Activated T-helper 2 cell treated with anti-CD3 and anti-CD28 coated beads, Interferon-gamma antibody, Interleukin-2, Interleukin-4, amounts not matched to agents 10 μg/mL and 5 μg/mL and 100 μg/mL, durations not matched to agents 14 hours and 24 hours and 36 hours (primary cell): Measurements from ENCODE around the gene SIX3. TPM values are rescaled to one million over a fixed set of nuclear protein-coding genes. Genes with fewer than 3 reads are reported as not detected.
A peak's percentile ranks its signal among the peaks of the same experiment; 100 is the strongest.

Experiments
- DNase-seq: peaks from one replicate; pipeline ENCODE4 v3.0.0; 2021; ENCODE audit warnings: low spot score
- H3K27ac Mint-ChIP-seq: one replicate; pipeline ENCODE4 v1.8.0; 2021; ENCODE audit warnings: mixed read lengths
- H3K27me3 Mint-ChIP-seq: one replicate; pipeline ENCODE4 v1.8.0; 2021; ENCODE audit warnings: low read depth, mixed read lengths
- H3K36me3 Mint-ChIP-seq: one replicate; pipeline ENCODE4 v1.8.0; 2021; ENCODE audit warnings: low read depth, mixed read lengths
- H3K4me1 Mint-ChIP-seq: one replicate; pipeline ENCODE4 v1.8.0; 2021; ENCODE audit warnings: low read depth, mixed read lengths
- H3K4me3 Mint-ChIP-seq: one replicate; pipeline ENCODE4 v1.8.0; 2021; ENCODE audit warnings: low read depth, mild to moderate bottlenecking, moderate library complexity, mixed read lengths
- H3K9me3 Mint-ChIP-seq: one replicate; pipeline ENCODE4 v1.8.0; 2021; ENCODE audit warnings: mixed read lengths
- intact Hi-C: fragments of 100-400 bp; cut with micrococcal nuclease; formaldehyde crosslinking; loops from one replicate; pipeline ENCODE4 v1.15.1; 2023
- total RNA-seq: library from RNA; stranded (reverse); gene quantifications from 2 replicates; pipeline ENCODE4 v1.2.3, GENCODE V29; 2022

SIX3 gene
- total RNA-seq, 1 donor from 2014 or later = 0.34 TPM

DNA sequence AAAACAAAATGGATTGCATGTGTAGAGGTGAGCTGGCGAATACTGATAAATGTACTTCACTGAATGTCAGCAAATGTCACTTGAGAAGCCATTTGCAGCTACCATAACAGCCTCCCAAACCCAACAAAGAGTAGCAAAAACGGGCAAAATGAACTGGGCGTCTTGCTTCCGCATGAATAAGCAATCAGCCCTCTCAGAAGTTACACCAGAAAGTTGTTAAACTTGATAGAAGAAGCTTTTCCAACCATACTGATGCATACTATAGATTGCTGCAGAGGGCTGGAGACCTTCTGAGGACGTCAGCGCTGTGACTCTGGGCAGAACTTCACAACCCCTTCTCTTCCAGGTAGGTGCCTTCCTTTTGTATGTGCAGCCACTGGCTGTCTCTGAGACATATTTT, 18.7 kb upstream of the SIX3 start:
- Mint-ChIP-seq H3K27me3 (peaks cover 64% of the 10 kb centered on the region), H3K4me3 (no peak overlapping the region), H3K4me1 (peaks cover 4% of the 10 kb centered on the region), H3K9me3 (no peaks in the 10 kb centered on the region), H3K27ac (no peak overlapping the region), H3K36me3 (no peaks in the 10 kb centered on the region)
- no peak for DNase-seq
- intact Hi-C loops = no loop called here

DNA sequence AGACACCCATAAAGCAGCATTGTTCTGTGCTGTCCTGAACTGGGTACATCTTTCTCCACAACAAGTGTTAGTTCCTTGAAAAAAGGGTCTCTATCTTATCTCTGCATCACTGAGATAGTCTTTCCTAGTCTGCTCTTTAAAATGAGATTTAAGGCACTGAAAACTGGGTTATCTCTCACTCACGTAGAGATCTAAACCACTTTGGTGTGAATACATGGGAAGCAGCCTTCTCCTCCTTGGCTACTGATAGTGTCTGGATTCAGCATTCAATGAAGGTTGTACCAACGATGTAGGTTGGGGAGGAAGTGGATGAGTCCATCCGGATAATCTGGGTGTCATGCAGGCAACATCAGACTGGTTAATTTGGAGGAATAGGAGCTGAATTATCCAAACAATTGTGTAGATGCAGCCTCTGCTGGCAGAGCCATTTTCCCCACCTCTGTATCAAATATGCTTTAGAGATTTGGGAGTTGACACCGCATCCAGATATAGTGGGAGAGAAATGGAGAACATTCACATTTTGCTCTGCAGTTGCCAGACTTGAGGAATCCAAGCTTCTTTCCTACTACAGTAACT, 15.9 kb upstream of the SIX3 start:
- Mint-ChIP-seq H3K9me3 (no peaks in the 10 kb centered on the region), H3K36me3 (no peaks in the 10 kb centered on the region), H3K4me3 (no peak overlapping the region), H3K4me1 (peaks cover 3% of the 10 kb centered on the region), H3K27ac (no peak overlapping the region), H3K27me3 (peaks cover 69% of the 10 kb centered on the region)
- intact Hi-C loops = no loop called here
- DNase-seq = no peak

DNA sequence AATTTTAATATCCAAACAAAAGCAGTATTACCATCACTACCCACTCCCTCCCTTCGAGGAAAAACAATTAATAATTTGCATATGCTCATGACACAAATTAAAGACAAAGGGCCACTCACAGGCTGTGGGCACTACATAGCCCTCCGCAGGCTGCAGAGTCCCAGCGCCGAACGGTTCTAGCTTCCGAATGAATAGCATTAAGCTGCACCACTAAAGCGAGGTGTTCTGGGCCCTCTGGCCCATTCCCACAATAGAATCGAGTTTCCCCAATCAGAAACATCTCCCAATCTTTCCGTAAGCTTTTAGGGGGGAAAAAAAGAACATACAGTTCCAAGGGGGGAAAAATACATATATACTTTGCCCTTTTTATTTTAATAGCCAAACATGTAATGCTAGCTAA, 14.5 kb upstream of the SIX3 start:
- Mint-ChIP-seq H3K4me3 (no peak overlapping the region), H3K27ac (no peak overlapping the region), H3K9me3 (no peaks in the 10 kb centered on the region), H3K27me3 (peaks cover 75% of the 10 kb centered on the region), H3K36me3 (no peaks in the 10 kb centered on the region), H3K4me1 (peaks cover 3% of the 10 kb centered on the region)
- intact Hi-C loops = no loop called here
- no peak for DNase-seq

DNA sequence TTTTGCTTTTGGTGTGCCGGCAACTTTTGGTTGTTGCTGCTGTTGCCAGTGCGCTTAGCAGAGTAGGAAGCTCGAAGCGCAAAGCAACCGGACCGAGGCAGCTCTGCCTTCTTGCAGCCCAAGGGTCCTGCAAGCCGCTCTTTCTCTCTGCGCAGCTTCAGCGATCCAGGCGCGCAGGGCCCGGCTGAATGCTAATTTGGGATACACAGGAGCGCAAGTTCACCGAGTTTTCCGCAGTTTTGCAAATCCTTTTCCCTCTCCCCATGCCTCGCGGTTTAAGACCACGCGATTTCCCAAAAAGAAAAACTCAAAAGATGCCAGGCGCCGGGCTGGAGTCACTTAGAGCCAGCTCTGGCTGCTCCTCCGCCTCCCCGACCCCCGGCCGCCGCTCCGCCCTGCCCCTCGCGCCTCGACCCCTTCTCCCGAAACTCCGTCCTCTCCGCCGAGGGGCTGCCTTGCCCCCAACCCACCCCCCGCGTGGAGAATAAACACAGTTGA, 13.5 kb upstream of the SIX3 start:
- Mint-ChIP-seq H3K9me3 (no peaks in the 10 kb centered on the region), H3K27me3 (peaks cover 81% of the 10 kb centered on the region), H3K27ac (no peak overlapping the region), H3K4me3 (no peak overlapping the region), H3K4me1 (peaks cover 3% of the 10 kb centered on the region), H3K36me3 (peaks cover 3% of the 10 kb centered on the region)
- intact Hi-C loops = no loop called here
- DNase-seq = no peak

DNA sequence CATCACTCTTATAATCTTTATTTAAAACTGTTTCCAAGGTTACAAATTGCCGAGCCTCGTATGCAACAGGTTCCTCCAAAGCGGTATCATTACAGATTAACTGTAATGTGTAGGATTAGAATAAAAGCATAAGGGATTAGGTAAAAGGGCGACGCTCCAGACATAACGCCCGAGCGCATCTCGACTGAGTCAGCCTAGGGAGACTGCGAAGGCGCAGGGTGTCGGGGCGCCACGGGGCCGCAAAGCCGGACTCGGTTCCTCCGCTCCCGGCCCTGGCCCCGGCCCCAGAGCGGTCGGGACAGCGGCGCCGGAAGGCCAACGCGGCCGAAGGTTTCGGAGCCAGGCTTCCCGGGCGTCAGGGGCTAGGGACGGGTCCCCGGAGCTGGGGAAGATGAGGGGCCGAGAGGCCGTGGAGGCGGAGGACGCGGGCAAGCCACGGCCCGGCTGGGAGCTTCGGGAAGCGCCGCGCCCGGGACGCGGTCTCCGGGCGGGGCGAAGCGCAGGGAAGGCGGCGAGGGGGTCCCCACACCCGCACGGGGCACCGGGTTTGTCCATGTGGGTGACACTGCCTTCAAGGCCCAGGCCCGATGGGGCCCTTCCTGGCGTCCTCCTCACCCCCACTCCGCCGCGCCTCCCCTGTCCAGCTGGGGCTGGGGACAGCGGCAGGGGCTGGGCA, 12.9 kb upstream of the SIX3 start:
- H3K4me1 Mint-ChIP-seq = peaks cover 6% of the 10 kb centered on the region
- no peaks in the 10 kb centered on the region for H3K9me3 Mint-ChIP-seq
- peaks cover 3% of the 10 kb centered on the region for H3K36me3 Mint-ChIP-seq
- peaks cover 81% of the 10 kb centered on the region for H3K27me3 Mint-ChIP-seq
- H3K4me3 Mint-ChIP-seq = no peak overlapping the region
- no peak for DNase-seq
- intact Hi-C loops = no loop called here
- H3K27ac Mint-ChIP-seq = no peak overlapping the region

DNA sequence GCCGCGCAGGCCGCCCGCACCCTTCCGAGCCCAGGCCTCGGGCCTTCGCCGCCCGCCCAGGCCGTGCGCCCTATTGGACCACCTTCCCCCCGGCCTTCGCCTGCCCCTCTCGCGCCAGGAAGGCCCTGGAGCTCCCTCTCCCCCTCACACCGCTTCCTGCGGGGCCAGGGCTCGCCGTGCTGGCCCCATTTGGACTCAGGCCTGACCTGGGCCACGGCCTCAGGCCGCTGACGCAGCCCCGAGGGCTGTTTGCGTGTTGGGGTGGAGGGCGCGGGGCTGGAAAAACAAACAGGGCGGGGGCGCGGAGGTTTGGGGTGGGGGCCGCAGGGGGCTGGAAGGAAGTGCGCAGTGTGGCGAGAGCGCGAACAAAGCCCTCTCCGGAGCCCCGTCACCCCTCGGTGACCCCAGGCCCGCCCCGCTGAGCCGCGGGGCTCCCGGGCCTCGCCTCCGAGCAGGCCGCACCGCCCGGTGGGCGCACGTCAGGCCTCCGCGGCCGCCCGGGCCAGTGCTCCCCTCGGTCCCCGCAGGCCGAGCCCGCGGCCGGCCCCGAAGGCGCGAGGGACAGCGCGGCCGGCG, 12.3 kb upstream of the SIX3 start:
- intact Hi-C loops = no loop called here
- H3K4me3 Mint-ChIP-seq = no peak overlapping the region
- H3K4me1 Mint-ChIP-seq = peaks cover 8% of the 10 kb centered on the region
- no peak overlapping the region for H3K27ac Mint-ChIP-seq
- no peaks in the 10 kb centered on the region for H3K9me3 Mint-ChIP-seq
- H3K36me3 Mint-ChIP-seq = peaks cover 3% of the 10 kb centered on the region
- no peak for DNase-seq
- peaks cover 80% of the 10 kb centered on the region for H3K27me3 Mint-ChIP-seq

DNA sequence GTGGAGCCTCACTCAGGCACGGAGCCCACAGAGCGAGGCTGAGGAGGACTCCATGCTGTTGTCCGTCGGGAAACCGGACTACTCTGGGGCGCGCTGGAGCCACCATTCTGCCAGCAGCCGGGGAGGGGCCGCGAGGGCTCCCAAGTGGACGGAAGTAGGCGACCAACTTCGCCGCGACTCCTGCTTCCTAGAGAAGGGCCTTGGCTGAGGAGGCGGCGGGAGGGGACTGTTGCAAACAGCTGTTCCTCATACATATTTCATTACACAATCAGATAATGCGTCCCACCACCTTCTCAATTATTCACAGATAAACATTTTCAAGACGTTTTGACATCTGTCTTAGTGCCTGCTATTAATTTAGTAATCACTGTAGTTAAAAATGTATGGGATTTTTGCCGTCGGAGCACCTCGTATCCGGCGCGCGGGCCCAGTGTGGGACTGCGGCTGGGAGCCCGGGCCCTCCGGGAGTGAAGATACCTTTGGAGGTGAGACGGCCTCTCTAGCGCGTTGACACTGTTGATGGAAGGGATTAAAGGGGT, 11.7 kb upstream of the SIX3 start:
- no peak for DNase-seq
- Mint-ChIP-seq H3K4me1 (peaks cover 8% of the 10 kb centered on the region), H3K27me3 (peaks cover 80% of the 10 kb centered on the region), H3K4me3 (no peak overlapping the region), H3K9me3 (no peaks in the 10 kb centered on the region), H3K27ac (peak overlapping the region; percentile 17), H3K36me3 (peaks cover 3% of the 10 kb centered on the region)
- intact Hi-C loops = loop anchor here (1.0 to 2.0 kb wide), 2 partner anchors 23 to 128 kb away; no protein-coding TSS in a partner anchor

DNA sequence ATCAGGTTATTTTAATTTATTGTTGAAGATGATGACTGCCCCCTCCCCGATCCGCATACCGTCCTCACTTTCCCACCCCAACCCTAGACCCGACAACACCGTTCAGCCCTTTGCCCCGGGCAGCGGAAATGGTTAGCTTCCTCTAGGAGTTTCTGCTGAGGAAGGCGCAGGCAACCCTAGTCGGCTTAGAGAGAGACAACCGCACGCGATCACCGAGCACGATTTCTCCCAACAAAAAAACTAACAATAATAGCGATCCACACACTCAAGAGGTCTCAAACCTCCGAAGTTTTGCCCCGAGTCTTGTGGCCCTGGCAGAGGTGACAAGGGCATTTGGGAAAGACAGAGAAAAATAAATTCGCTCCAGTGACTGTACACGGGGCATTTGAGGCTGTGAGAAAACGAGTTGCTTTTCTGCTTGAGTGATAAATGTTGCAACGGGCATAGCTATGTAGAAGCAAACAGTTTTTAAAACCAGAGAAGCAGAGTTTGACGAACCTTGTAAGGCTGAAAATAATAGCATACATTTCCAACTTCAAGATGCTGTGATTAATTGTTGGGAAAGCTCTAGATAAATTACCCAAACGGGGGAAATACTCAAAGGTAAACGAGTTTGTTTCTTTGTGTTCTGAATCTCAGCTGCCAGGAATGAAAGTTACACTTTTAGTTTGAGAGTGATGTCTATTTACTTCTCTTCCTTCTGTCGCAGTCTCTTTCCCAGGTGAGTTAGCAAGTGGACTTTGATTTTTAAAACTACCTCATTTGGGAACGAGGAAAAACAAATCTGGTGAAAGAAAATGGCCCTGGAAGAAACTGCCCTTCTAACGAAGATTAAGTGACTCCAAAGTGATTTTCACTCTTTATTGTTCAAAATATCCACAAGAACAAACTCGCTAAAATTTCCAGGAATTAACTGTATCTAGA, 11.0 kb upstream of the SIX3 start:
- H3K27me3 Mint-ChIP-seq = peaks cover 77% of the 10 kb centered on the region
- peaks cover 8% of the 10 kb centered on the region for H3K4me1 Mint-ChIP-seq
- intact Hi-C loops = loop anchor here (1.0 to 2.0 kb wide), 2 partner anchors 22 to 128 kb away; no protein-coding TSS in a partner anchor
- no peak overlapping the region for H3K27ac Mint-ChIP-seq
- H3K4me3 Mint-ChIP-seq = no peak overlapping the region
- H3K36me3 Mint-ChIP-seq = peaks cover 3% of the 10 kb centered on the region
- DNase-seq = no peak
- no peaks in the 10 kb centered on the region for H3K9me3 Mint-ChIP-seq

DNA sequence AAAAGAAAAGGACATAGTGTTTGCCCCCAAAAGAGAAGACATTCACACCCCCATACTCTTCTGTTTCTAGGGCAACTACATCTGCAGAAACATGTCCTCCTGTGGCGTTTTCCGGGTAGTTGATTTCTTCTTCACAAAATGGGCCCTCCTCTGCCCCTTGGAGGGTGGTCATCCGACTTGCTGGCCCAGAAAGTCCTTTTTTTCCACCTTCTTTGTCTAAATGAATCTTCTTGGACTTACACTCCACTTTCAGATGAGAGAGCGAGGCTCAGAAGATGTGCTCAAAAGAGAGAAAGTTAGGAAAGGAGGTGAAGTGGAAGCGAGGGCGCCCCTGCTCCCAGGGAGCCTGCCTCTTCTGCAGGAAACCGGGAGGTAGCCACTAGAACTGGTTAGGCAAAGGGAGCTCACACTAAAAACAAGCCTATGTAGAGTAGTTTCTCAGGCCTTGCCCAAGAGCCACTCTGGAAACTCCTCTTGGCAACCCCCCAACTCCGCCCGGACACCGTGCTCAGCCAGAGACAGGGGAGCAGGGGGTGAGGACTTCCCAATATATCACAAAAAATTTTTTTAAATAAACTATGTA, 10.2 kb upstream of the SIX3 start:
- intact Hi-C loops = loop anchor here (2.0 kb wide), 1 partner anchor 22 kb away; no protein-coding TSS in a partner anchor
- peaks cover 8% of the 10 kb centered on the region for H3K4me1 Mint-ChIP-seq
- H3K36me3 Mint-ChIP-seq = peaks cover 3% of the 10 kb centered on the region
- no peaks in the 10 kb centered on the region for H3K9me3 Mint-ChIP-seq
- no peak overlapping the region for H3K4me3 Mint-ChIP-seq
- no peak for DNase-seq
- H3K27me3 Mint-ChIP-seq = peaks cover 74% of the 10 kb centered on the region
- no peak overlapping the region for H3K27ac Mint-ChIP-seq

DNA sequence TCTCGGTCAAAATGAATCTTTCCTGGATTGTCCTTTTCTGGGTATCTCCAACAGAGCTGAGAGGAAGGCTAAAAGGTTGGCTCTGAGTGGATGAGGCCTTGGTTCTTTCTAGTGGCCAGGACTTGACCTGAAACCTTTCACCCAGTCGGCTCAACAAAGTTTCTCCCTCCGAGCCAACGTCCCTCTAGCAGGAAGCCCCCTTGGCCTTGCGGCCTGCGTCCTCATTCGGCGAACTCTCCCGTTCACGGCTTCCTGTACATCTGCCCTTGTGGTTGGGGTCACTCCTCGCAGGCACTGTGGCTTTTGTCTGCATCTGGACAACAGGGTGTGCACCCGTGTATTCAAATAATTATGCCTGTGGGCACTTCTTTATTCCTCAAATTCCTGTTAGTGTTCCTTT, 9.4 kb upstream of the SIX3 start:
- peaks cover 3% of the 10 kb centered on the region for H3K36me3 Mint-ChIP-seq
- peaks cover 77% of the 10 kb centered on the region for H3K27me3 Mint-ChIP-seq
- intact Hi-C loops = no loop called here
- no peak overlapping the region for H3K27ac Mint-ChIP-seq
- H3K9me3 Mint-ChIP-seq = no peaks in the 10 kb centered on the region
- H3K4me3 Mint-ChIP-seq = no peak overlapping the region
- no peak for DNase-seq
- H3K4me1 Mint-ChIP-seq = peaks cover 8% of the 10 kb centered on the region

DNA sequence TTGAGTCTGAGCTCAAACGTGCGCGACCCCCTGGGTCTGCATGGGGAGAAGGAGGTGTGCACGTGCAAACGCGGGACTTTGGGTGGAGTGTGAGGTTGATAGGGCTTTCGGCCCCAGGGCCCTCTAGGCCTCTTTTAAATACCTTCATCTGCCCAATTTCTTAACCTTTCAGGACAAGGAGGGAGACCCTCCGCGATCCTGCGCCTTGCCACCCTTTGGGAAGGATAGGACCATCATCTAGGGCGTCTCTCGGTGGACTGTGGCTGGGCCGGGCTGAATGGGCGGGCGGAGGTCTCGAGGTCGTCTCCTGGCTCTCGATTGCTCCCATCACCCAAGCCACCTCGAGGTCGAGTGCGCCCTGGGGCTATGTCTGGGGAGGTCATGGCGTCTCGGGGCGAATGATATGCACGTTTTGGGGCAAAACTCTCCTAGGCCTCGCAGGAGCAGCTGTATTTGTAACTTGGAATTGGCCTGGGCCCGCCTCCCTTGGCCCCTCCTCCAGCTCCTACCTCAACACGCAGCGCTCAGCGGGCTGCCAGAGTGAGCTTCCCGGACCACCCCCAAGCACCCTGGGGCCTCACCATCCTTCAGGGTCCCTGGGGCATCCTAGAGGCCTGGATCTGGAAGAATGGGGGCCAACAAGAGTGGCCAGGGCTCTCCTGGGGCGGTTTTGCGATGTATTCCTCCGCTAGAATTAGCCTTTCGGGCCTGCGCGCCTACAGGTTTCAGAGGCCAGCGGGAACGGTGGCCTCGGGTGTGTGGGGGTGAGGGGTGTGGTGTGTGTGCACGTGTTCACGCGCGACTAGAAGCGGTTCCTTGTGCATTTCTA, 8.7 kb upstream of the SIX3 start:
- peaks cover 3% of the 10 kb centered on the region for H3K36me3 Mint-ChIP-seq
- H3K9me3 Mint-ChIP-seq = no peaks in the 10 kb centered on the region
- H3K4me3 Mint-ChIP-seq = no peak overlapping the region
- H3K27ac Mint-ChIP-seq = peak overlapping the region; percentile 68
- peaks cover 8% of the 10 kb centered on the region for H3K4me1 Mint-ChIP-seq
- intact Hi-C loops = no loop called here
- DNase-seq = no peak
- peaks cover 77% of the 10 kb centered on the region for H3K27me3 Mint-ChIP-seq
